GM23248 (cell line): Measurements from ENCODE around the gene LSM2.

ENCODE experiments used
- EZH2 ChIP-seq: fragments of 200-600 bp; sonication (generic); IDR thresholded peaks from 2 replicates; pipeline ENCODE4 v1.6.1; 2018; ENCODE audit warnings: antibody characterized with exemption, mild to moderate bottlenecking; ENCODE audit not compliant: insufficient read depth, poor library complexity, severe bottlenecking
- EZH2phosphoT487 ChIP-seq: fragments of 200-600 bp; sonication (generic); IDR thresholded peaks from 2 replicates; pipeline ENCODE4 v1.6.1; 2018; ENCODE audit warnings: antibody characterized with exemption, moderate library complexity, mild to moderate bottlenecking, low read depth; ENCODE audit not compliant: insufficient read depth

- TF ChIP-seq EZH2 = no peak
- TF ChIP-seq EZH2phosphoT487 = no peak
These were observed 26.1 kb downstream of the LSM2 start for GRCh38 chr6:31780507-31781243.
